GM19395 (cell line): ENCODE results near the gene MALT1.

ENCODE experiments used
- ATAC-seq: cut with Tn5 transposase; IDR thresholded peaks from one replicate; pipeline ENCODE4 v1.9.1; 2021; ENCODE audit warnings: mild to moderate bottlenecking, moderate library complexity; ENCODE audit not compliant: unreplicated experiment

The MALT1 gene

GRCh38 chr18:58802959-58803358, 131.7 kb downstream of the MALT1 start:
- ATAC-seq: no peak

- ATAC-seq: no peak
These were observed 132.7 kb downstream of the MALT1 start for GRCh38 chr18:58803978-58804377.
